HCT116 (cell line): ENCODE measurements around the gene HYKK.

Experiments used
- CBX3 ChIP-seq: IDR thresholded peaks from 2 replicates; pipeline ENCODE4 v1.6.1; 2012; ENCODE audit warnings: low read depth
- CEBPB ChIP-seq: IDR thresholded peaks from 2 replicates; pipeline ENCODE4 v1.6.1; 2012; ENCODE audit warnings: low read depth
- CTCF ChIP-seq, 3 experiments: fragments of 200-600 bp in 1 of 3; sonication (generic) in 1 of 3; IDR thresholded peaks in 2 of 3; conservative IDR thresholded peaks in 1 of 3; 2 replicates each; pipeline ENCODE4 v1.5.1; 2012 to 2017; ENCODE audit warnings: low read depth in 2 of 3, low read length in 2 of 3, antibody characterized with exemption in 1 of 3, borderline replicate concordance in 1 of 3, control low read depth in 1 of 3, mild to moderate bottlenecking in 1 of 3, mixed read lengths in 1 of 3, mixed run types in 1 of 3, moderate library complexity in 1 of 3; ENCODE audit not compliant: insufficient read depth in 1 of 3
- EGR1 ChIP-seq: IDR thresholded peaks from 2 replicates; pipeline ENCODE4 v1.6.1; 2012; ENCODE audit warnings: low read depth
- EZH2 ChIP-seq: fragments of 200-600 bp; sonication (generic); IDR thresholded peaks from 2 replicates; pipeline ENCODE4 v1.6.1; 2017; ENCODE audit warnings: antibody characterized with exemption, mixed run types
- POLR2A ChIP-seq: IDR thresholded peaks from 2 replicates; pipeline ENCODE4 v1.7.0; 2011; ENCODE audit warnings: borderline replicate concordance; ENCODE audit not compliant: insufficient read depth, insufficient read length; ENCODE audit errors: extremely low read depth
- POLR2AphosphoS5 ChIP-seq: IDR thresholded peaks from 2 replicates; pipeline ENCODE4 v1.6.1; 2011; ENCODE audit warnings: mild to moderate bottlenecking, low read depth, low read length, moderate library complexity
- REST ChIP-seq: IDR thresholded peaks from 2 replicates; pipeline ENCODE4 v1.6.1; 2012; ENCODE audit warnings: low read depth
- SIN3A ChIP-seq: IDR thresholded peaks from 2 replicates; pipeline ENCODE4 v1.6.1; 2012; ENCODE audit warnings: low read depth
- ZBTB33 ChIP-seq: IDR thresholded peaks from 2 replicates; pipeline ENCODE4 v1.6.1; 2011; ENCODE audit warnings: mild to moderate bottlenecking, low read length, moderate library complexity; ENCODE audit not compliant: insufficient replicate concordance; ENCODE audit errors: extremely low read depth
- ZFX ChIP-seq: fragments of 450-650 bp; IDR thresholded peaks from 2 replicates; pipeline ENCODE4 v1.6.1; 2017
- ZNF274 ChIP-seq: fragments of 200-500 bp; sonication (Bioruptor generic); IDR thresholded peaks from 2 replicates; pipeline ENCODE4 v1.6.1; 2014; ENCODE audit warnings: mild to moderate bottlenecking, low read depth, low read length, inconsistent platforms
- TF ChIP-seq, protein P1 (sequence below): IDR thresholded peaks from 2 replicates; pipeline ENCODE4 v1.6.1; 2012
- TF ChIP-seq, protein P2 (sequence below): IDR thresholded peaks from 2 replicates; pipeline ENCODE4 v1.6.1; 2012

DNA sequence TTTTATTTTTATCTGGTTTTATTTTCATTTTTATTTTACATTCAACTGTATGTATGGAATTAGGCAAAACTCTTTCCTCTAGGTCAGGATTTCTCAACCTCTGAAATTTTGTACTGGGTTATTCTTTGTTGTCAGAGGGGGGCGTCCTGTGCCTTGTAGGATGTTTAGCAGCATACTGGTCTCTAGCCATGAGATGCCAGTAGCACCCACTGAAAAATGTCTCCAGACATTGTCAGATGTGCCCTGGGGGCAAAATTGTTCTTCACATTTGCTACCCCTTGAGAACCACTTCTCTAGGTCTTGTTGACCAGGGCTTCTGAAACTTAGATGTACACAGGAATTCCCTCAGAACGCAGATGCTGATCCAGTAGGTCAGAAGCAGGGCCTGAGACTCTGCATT lies 63.3 kb downstream of the HYKK start:
- TF ChIP-seq EZH2 (no peak), CTCF (IDR thresholded peaks at IDR 0.05 in 2 of 3, conservative IDR thresholded peaks at IDR 0.05 in 1 of 3; ENCODE audit: borderline replicate concordance in 1 of 3, insufficient read depth in 1 of 3, low read depth in 2 of 3, low read length in 2 of 3) (no peak; a peak in 1 of 6 replicates), CEBPB (no peak), POLR2A (no peak), ZNF274 (no peak), SIN3A (no peak), CBX3 (no peak), ZFX (no peak), EGR1 (no peak), POLR2AphosphoS5 (no peak), ZBTB33 (no peak), REST (no peak)
- TF ChIP-seq, protein P1, sequence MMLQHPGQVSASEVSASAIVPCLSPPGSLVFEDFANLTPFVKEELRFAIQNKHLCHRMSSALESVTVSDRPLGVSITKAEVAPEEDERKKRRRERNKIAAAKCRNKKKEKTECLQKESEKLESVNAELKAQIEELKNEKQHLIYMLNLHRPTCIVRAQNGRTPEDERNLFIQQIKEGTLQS: no peak
- TF ChIP-seq, protein P2, sequence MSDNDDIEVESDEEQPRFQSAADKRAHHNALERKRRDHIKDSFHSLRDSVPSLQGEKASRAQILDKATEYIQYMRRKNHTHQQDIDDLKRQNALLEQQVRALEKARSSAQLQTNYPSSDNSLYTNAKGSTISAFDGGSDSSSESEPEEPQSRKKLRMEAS: no peak
